ENCODE data around the gene STRIP1.

STRIP1 gene

DNA sequence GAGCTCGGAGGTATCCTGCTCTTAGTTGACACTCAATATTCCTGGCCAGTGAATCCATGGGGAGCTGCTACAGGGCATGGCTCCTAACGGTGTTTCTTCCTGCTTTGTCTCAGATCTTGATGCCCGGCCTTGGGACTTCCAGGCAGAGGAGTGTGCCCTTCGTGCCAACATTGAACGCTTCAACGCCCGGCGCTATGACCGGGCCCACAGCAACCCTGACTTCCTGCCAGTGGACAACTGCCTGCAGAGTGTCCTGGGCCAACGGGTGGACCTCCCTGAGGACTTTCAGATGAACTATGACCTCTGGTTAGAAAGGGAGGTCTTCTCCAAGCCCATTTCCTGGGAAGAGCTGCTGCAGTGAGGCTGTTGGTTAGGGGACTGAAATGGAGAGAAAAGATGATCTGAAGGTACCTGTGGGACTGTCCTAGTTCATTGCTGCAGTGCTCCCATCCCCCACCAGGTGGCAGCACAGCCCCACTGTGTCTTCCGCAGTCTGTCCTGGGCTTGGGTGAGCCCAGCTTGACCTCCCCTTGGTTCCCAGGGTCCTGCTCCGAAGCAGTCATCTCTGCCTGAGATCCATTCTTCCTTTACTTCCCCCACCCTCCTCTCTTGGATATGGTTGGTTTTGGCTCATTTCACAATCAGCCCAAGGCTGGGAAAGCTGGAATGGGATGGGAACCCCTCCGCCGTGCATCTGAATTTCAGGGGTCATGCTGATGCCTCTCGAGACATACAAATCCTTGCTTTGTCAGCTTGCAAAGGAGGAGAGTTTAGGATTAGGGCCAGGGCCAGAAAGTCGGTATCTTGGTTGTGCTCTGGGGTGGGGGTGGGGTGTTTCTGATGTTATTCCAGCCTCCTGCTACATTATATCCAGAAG is 19.4 kb downstream of the STRIP1 start:
- no peak for DNase-seq

GRCh38 chr1:110055493-110056284 is 21.3 kb downstream of the STRIP1 start:
- peak; percentile 68 for DNase-seq

GRCh38 chr1:110056285-110056683 is 21.9 kb downstream of the STRIP1 start:
- no peak for DNase-seq

GRCh38 chr1:110056776-110057175 is 22.4 kb downstream of the STRIP1 start:
- peak; percentile 57 for DNase-seq

- DNase-seq, result peak; percentile 29
Observed at GRCh38 chr1:110057963-110058518, 23.6 kb downstream of the STRIP1 start.

- DNase-seq, result peak; percentile 54
Observed at GRCh38 chr1:110058591-110058990, 24.2 kb downstream of the STRIP1 start.

DNA sequence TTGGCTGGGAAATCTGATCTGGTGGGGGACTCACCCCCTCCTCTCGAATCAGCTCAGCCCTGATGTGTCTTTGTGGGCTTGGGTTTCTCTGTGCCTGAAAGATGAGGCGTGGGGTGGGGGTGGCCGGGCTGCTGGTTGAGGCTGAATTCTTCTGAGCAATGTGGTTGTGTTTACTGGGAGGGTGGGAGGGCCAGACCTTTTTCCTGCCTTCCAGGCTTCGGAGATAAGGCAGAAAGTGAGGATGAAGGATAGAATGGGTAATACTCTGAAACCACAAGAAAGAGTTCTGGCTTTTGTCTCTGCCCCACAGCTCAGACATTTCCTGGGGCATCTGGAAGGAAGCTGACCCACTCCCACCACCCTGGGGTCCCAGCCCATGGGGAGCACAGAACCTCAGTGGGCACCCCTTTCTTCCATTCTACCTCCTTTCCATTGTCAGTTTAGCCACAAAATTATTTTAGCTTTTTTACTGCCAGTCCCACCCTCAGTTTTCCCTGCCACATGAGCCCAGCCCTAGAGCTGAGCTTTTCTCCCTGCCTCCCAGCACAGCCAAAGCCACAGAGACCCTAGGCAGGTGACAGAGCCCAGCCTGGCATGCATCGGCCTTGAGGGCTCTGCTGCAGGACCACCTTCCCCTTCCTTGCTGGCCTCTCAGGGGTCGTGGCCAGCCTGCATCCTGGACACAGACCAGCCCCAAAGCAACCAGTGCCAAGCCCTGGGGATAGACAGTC is 24.9 kb downstream of the STRIP1 start:
- peak; percentile 73 for DNase-seq

- DNase-seq, result no peak
Observed at GRCh38 chr1:110060034-110060661, 25.7 kb downstream of the STRIP1 start.

DNA sequence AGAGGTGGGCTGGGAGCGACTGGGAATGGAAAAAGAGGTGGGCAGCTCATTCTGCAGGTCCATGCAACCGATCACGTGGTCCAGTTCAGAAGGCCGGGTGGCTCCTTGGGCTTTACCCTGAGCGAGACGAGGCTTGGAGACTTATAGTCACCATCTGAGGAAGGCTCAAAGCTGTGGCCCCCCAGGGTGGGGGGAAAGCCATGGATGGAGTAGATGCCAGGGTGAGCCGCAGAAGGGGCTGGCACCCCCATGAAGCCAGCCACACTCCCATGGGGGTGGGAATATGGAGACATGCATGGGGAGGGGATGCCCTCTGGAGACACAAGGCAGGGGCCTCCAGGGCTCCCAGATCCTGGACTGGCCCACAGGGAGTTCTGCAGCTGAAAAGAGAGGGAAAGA is 26.2 kb downstream of the STRIP1 start:
- DNase-seq, result no peak

- DNase-seq, result no peak
Observed at GRCh38 chr1:110061341-110061740, 26.9 kb downstream of the STRIP1 start.

DNA sequence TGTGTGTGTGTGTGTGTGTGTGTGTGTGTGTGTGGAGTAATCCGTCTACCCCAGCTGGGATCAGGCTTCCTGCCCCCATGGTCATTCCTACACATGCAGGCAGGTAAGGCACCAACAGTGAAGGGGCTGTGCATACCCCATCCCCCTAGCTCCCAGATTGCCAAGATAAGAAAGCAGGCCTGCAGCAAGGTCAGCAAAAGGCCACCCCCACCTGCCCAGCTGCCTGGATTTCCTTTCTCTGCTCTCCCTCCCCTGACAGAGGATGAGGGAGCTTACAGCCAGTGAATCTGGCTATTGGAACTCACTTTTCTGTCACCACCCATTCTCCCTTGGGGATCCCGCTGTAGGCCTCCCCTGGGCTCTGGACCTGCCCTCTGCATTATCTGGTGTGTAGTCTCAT is 28.2 kb downstream of the STRIP1 start:
- no peak for DNase-seq

- no peak for DNase-seq
Observed at GRCh38 chr1:110063781-110064180, 29.4 kb downstream of the STRIP1 start.

DNA sequence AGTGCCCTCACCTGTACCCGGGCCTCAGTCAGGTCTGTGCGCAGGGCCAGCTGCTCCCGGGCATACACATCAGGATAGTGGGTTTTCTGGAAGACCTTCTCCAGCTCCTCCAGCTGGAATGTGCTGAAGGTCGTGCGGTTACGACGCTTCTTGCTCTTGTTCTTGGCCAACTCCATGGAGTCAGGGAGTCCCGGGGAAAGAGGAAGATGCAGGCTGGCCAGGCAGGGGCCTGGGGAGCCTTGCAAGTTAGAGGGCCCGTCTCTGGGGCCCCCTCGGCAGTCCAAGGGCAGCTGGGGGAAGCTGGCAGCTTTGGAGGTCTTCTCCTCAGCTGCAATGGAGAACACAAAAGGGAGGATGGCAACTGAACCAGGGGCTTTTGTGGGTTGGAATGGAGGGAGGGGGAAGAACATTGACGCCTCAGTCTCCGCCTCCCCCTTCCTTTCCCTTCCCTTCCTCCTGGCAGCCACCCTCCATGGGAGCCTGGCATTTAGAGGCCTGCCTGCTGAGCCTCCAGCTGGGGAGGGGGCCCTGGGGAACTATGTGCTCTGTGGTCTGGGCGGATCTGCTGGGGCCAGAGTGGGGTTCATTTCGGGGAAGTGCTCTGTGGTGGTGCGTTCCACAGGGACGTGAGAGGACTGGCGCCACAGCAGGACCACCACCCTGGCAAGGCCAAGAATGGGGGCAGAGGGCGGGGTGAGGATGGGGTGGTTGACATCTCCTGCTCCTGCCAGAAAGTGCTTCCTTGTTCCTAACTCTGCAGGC is 30.3 kb downstream of the STRIP1 start:
- DNase-seq, result no peak

GRCh38 chr1:110065841-110066240 is 31.4 kb downstream of the STRIP1 start:
- DNase-seq, result no peak

GRCh38 chr1:110067479-110067892 is 33.1 kb downstream of the STRIP1 start:
- no peak for DNase-seq

GRCh38 chr1:110067893-110068645 is 33.6 kb downstream of the STRIP1 start:
- DNase-seq, result no peak

DNA sequence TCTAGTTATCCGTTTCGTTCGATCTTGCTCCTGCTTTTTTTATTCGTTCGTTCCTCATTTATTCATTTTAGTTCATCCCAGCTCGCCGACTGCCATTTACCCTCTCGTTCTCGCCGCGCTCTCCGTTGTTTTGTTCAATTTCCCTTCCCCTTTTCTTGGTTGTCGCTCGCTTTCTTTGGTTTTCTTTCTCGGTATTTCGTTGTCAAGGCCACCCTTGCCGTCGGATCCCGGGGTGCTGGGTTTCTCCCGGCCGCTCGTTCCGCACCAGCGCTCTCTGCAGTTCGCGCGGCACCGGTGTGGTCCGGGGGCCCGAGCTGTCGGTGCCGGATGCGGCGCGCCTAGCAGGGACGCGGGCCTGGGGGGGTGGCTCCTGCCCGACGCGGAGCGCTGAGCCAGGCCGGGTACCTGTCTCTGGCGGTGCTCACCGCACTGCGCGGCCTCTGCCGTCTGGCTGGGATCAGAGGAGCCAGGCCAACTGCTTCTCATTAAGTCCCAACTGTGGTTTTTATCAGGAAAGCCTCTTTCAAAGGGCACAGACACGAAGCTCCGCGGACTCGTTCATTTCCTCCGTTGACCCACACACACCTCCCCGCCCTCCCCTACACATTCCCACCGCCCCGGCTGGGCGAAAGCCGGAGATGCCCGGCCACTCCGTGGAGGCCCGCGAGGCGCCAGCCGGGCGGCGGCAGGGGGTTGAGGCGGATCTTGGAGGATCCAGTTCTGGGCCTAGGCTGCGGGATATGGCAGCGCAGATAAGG is 34.4 kb downstream of the STRIP1 start:
- DNase-seq, result no peak

DNA sequence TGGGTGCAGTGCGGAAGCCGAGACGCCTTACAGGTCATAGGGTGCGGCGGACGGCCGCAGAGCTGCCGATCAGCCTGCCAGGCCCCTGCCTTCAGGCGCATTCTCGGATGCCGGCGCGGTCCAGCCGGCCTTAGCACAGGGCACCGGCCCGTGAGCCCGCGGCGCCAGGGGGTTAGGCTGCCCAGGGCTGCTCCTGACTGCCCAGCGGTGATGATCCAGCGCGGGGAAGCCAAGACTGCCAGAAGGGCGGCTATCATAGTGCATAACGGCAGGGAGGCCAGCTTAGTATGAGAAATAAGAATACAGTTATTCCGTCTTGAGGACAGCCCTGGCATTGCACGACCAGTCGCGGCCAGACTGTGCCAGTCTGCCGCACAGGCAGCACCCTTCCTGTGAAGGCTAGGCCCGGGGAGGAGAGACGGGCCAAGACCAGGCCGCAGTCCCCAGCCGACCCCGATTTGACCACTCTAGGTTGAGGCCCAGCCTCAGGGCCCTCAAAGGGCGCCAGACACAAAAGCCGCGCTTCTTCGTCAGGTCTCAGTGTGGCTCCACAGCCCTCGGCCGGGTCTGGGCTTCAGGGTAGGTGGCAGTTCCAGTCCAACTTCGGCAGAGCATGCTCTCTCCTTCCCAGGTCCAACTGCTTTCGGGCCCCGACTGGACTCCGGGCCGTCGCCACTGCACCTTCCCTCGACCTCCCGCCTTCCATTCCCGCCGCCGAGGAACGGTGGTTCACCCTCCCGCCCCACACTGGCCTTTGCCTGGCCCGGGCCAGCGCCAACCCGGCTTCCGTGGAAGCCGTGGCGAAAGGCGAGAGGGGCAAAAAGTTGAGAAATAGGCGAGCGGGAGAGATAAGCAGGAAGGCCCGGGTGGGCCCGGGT is 35.2 kb downstream of the STRIP1 start:
- no peak for DNase-seq

DNA sequence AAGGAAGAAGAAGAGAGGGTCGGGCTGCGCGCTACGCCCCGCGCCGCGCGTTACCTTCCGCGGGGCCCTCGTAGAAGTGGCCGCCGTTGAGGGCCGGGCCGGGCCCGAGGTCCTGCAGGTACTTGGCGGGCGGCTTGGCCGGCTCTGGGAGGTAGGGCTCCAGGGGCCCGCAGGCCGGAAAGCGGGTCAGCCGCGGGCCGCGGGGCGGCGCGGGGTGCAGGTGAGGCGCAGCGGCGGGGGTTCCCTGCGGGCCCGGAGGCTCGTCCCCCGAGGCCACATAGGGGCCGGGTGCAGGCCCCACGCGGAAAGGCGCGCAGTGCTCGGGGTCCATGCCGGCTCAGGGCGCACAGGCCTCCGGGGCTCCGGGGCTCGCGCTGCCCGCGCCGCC is 35.9 kb downstream of the STRIP1 start:
- no peak for DNase-seq

Measured in NCI-H226 (cell line).